ENCODE data around the gene NHSL1.

NHSL1 gene

DNA sequence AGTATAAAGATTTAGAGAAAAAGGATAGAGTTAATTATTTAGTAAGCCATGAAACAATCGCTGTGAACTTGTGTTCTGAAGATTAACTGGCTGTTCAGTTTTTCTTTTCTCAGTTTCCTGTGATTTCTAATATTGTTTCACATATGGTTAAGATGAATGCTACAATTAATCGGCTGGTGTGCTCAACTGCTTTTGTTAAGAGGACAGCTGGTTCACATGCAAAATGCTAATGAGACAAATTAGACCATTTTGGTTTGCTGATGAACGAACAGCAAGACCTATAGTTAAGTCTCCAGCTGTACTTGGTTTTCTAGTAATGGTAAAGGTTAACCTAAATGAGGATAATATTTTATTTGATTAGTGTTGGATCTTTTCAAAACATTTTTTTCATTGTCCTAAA lies 10.8 kb upstream of the NHSL1 start:
- Histone ChIP-seq H3K27me3 (ENCODE audit: control insufficient read depth, insufficient read depth, low read length) (no peaks in the 10 kb centered on the region), H3K4me3 (ENCODE audit: low read length) (no peak overlapping the region), H3K4me1 (ENCODE audit: control insufficient read depth, insufficient read depth, low read length) (peaks cover 3% of the 10 kb centered on the region; the same call in 1 of the 2 replicates), H3K36me3 (ENCODE audit: control insufficient read depth, insufficient read depth, low read length) (no peaks in the 10 kb centered on the region), H3K9me3 (ENCODE audit: control insufficient read depth, insufficient read depth, low read length) (no peaks in the 10 kb centered on the region), H3K27ac (ENCODE audit: low read length) (no peak overlapping the region)
- whole genome bisulfite sequencing (ENCODE audit: insufficient coverage, insufficient read length) = 100% methylated on average over 1 of the region's 3 CpGs
- DNase-seq (ENCODE audit: low read depth, low spot score) = no peak

DNA sequence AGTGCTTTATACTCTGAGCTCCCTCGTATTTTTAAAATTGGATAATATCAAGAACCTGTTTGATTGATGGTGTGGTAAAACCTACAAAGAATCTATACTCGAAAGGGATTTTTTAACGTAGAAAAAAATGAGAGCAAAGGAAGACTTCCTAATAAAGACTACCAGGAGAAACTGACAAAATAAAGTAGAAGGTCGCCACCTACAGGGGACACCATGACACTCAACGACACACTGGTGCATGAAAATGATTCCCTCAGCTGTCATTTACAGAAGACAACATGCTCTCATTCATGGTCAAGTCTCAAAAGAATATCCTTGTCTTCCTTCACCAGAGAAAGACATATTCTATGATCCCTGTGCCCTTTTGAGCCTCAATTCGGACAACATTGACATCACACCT lies 10.1 kb upstream of the NHSL1 start:
- no CpG with 5 or more reads among the region's 6 CpGs for WGBS (ENCODE audit: insufficient coverage, insufficient read length)
- no peak overlapping the region for H3K27ac ChIP-seq (ENCODE audit: low read length)
- DNase-seq (ENCODE audit: low read depth, low spot score) = no peak
- peaks cover 5% of the 10 kb centered on the region for H3K4me1 ChIP-seq (ENCODE audit: control insufficient read depth, insufficient read depth, low read length)
- no peaks in the 10 kb centered on the region for H3K36me3 ChIP-seq (ENCODE audit: control insufficient read depth, insufficient read depth, low read length)
- H3K27me3 ChIP-seq (ENCODE audit: control insufficient read depth, insufficient read depth, low read length) = no peaks in the 10 kb centered on the region
- H3K9me3 ChIP-seq (ENCODE audit: control insufficient read depth, insufficient read depth, low read length) = no peaks in the 10 kb centered on the region
- no peak overlapping the region for H3K4me3 ChIP-seq (ENCODE audit: low read length)

DNA sequence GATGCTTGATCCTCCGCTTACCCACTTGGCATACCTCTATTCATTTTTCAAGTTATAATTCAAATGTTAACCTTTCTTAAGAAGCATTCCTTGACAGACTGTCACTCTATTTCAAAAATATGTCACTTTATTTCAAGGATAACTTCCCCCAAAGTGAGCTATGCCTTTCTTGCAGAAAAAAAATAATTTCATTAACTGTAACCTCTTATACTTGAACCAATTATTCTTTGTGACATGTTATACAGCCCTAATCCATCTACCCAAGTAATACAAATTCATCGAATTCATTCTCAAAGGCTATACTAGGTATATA lies 9.3 kb upstream of the NHSL1 start:
- H3K4me3 ChIP-seq (ENCODE audit: low read length) = no peak overlapping the region

DNA sequence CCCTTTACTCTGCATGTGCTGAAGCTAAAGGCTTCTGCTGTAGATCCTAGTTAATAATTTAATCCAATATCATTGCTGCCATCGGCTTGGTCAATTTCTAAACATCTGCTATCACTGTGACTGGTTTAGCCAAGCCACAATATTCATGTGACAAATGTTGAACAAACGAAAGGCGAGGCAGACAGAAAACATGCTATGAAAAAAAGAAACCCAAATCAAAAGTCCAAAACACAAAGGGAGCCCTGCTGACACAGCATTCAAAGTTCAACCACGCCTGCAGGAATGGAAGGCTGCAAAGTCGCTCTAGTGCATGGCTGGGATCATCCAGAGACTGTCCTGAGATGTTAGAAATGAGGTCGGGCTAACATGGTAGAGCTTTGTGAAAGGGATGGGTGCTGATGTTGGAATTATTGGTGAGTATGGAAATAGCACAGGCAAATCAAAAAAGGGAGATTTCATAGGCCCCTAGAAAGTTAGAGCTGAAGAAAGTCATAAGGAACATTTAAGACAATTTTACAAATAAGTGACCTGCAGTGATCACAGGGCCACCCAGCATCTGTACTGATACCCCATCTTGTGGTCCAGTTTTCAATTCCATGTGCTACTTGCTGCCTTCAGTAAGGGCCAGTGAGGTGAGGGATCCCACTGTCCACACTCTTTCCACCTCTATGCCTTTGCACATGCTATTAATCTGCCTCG lies 8.8 kb upstream of the NHSL1 start:
- Histone ChIP-seq H3K9me3 (ENCODE audit: control insufficient read depth, insufficient read depth, low read length) (no peaks in the 10 kb centered on the region), H3K4me3 (ENCODE audit: low read length) (no peak overlapping the region), H3K27ac (ENCODE audit: low read length) (no peak overlapping the region), H3K36me3 (ENCODE audit: control insufficient read depth, insufficient read depth, low read length) (no peaks in the 10 kb centered on the region), H3K27me3 (ENCODE audit: control insufficient read depth, insufficient read depth, low read length) (no peaks in the 10 kb centered on the region), H3K4me1 (ENCODE audit: control insufficient read depth, insufficient read depth, low read length) (peaks cover 5% of the 10 kb centered on the region)
- WGBS (ENCODE audit: insufficient coverage, insufficient read length) = no CpG with 5 or more reads among the region's 7 CpGs
- no peak for DNase-seq (ENCODE audit: low read depth, low spot score)

More for the DNA sequence above, 9.3 kb upstream of the NHSL1 start:
- Histone ChIP-seq H3K4me1 (ENCODE audit: control insufficient read depth, insufficient read depth, low read length) (peaks cover 5% of the 10 kb centered on the region), H3K27me3 (ENCODE audit: control insufficient read depth, insufficient read depth, low read length) (no peaks in the 10 kb centered on the region), H3K36me3 (ENCODE audit: control insufficient read depth, insufficient read depth, low read length) (no peaks in the 10 kb centered on the region), H3K27ac (ENCODE audit: low read length) (no peak overlapping the region), H3K9me3 (ENCODE audit: control insufficient read depth, insufficient read depth, low read length) (no peaks in the 10 kb centered on the region)
- 100% methylated on average over 1 of the region's 2 CpGs for WGBS (ENCODE audit: insufficient coverage, insufficient read length)
- DNase-seq (ENCODE audit: low read depth, low spot score) = no peak

DNA sequence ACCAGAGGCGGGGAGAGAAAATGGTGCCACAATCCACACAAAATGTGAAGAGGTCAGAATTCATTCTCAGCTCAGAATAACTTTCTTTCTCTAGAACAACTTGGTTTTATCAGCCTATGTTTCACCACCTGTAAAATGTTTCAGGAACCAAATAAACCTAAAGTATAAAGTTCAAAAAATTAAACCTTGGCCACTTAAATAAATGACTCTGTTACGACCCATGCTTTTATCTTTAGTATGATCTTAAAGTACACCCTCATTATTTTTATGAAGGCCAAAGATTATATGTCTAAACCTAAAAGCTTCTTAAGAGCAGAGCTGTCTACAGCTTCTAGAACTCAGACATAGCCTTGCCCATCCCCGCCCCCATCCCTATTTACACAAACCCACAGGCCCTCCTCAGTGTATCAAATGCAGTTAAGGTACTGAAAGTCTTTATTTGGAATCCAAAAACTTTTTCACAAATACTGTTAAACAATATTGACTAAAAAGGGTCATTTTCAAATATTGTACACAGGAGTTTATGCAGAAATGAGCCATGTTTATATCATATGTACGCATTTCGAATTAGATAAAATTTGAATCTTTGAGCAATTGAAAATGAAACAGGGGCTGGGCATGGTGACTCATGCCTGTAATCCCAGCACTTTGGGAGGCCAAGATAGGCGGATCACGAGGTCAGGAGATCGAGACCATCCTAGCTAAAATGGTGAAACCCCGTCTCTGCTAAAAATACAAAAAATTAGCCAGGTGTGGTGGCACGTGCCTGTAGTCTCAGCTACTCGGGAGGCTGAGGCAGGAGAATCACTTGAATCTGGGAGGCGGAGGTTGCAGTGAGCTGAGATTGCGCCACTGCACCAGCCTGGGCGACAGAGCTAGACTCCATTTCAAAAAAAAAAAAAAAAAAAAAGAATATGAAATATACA lies 5.7 kb upstream of the NHSL1 start:
- Histone ChIP-seq H3K27ac (ENCODE audit: low read length) (no peak overlapping the region), H3K4me1 (ENCODE audit: control insufficient read depth, insufficient read depth, low read length) (peaks cover 4% of the 10 kb centered on the region), H3K36me3 (ENCODE audit: control insufficient read depth, insufficient read depth, low read length) (no peaks in the 10 kb centered on the region), H3K4me3 (ENCODE audit: low read length) (no peak overlapping the region), H3K27me3 (ENCODE audit: control insufficient read depth, insufficient read depth, low read length) (no peaks in the 10 kb centered on the region), H3K9me3 (ENCODE audit: control insufficient read depth, insufficient read depth, low read length) (no peaks in the 10 kb centered on the region)
- no CpG with 5 or more reads among the region's 14 CpGs for WGBS (ENCODE audit: insufficient coverage, insufficient read length)
- no peak for DNase-seq (ENCODE audit: low read depth, low spot score)

DNA sequence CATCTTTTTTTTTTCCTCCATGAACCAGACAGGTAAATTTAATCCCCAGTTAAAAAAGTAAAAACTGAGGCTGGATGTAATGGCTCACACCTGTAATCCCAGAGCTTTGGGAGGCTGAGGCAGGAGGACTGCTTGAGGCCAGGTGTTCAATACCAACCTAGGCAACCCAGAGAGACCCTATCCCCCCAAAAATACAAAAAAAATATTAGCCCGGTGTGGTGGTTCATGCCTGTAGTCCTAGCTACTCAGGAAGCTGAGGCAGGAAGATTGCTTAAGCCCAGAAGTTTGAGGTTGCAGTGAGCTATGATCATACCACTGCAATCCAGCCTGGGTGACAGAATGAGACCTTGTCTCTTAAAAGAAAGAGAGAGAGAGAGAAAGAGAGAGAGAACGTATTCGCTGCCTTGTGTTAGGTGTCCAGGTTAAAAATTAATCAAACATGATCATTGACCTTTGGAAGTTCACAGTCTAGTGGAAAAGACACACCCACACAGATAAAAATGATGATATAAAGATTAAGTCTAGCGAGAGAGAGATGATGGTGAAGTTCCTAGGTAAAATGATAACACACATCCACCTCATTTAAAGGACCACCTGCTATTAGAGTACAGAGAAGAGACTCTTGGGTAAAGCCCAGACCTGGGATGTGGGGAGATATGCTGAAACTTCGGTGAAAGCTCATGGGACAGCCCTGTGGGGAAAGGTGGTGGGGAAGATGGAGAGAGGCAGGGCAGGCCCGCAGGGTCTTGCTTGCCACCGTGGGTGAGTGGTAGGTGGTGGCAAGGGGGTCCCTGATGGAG lies 4.8 kb upstream of the NHSL1 start:
- no peak overlapping the region for H3K4me3 ChIP-seq (ENCODE audit: low read length)
- DNase-seq (ENCODE audit: low read depth, low spot score) = no peak
- H3K9me3 ChIP-seq (ENCODE audit: control insufficient read depth, insufficient read depth, low read length) = no peaks in the 10 kb centered on the region
- WGBS (ENCODE audit: insufficient coverage, insufficient read length) = no CpG with 5 or more reads among the region's 7 CpGs
- H3K27me3 ChIP-seq (ENCODE audit: control insufficient read depth, insufficient read depth, low read length) = no peaks in the 10 kb centered on the region
- no peaks in the 10 kb centered on the region for H3K36me3 ChIP-seq (ENCODE audit: control insufficient read depth, insufficient read depth, low read length)
- H3K27ac ChIP-seq (ENCODE audit: low read length) = no peak overlapping the region
- peaks cover 4% of the 10 kb centered on the region for H3K4me1 ChIP-seq (ENCODE audit: control insufficient read depth, insufficient read depth, low read length)

DNA sequence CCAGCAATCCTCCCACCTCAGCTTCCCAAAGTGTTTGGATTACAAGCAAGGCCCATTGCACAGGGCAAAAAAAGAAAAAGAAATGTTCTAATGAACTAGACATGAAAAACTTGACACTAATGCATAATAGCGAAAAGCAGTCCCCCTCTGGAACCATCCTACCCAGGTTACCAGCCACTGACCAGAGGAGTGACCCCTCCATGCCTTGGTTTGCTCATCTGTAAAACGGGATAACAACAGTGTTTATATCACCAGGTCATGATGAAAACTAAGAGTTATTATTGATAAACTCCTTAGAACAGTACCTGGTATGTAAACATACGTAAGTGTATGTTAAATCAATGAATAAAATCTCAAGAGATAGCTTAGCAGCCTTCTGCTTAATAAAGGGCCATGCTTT lies 3.3 kb upstream of the NHSL1 start:
- Histone ChIP-seq H3K27ac (ENCODE audit: low read length) (no peak overlapping the region), H3K4me1 (ENCODE audit: control insufficient read depth, insufficient read depth, low read length) (peaks cover 4% of the 10 kb centered on the region), H3K9me3 (ENCODE audit: control insufficient read depth, insufficient read depth, low read length) (no peaks in the 10 kb centered on the region), H3K27me3 (ENCODE audit: control insufficient read depth, insufficient read depth, low read length) (no peaks in the 10 kb centered on the region), H3K4me3 (ENCODE audit: low read length) (no peak overlapping the region), H3K36me3 (ENCODE audit: control insufficient read depth, insufficient read depth, low read length) (no peaks in the 10 kb centered on the region)
- WGBS (ENCODE audit: insufficient coverage, insufficient read length) = no CpG with 5 or more reads among the region's 3 CpGs
- no peak for DNase-seq (ENCODE audit: low read depth, low spot score)

DNA sequence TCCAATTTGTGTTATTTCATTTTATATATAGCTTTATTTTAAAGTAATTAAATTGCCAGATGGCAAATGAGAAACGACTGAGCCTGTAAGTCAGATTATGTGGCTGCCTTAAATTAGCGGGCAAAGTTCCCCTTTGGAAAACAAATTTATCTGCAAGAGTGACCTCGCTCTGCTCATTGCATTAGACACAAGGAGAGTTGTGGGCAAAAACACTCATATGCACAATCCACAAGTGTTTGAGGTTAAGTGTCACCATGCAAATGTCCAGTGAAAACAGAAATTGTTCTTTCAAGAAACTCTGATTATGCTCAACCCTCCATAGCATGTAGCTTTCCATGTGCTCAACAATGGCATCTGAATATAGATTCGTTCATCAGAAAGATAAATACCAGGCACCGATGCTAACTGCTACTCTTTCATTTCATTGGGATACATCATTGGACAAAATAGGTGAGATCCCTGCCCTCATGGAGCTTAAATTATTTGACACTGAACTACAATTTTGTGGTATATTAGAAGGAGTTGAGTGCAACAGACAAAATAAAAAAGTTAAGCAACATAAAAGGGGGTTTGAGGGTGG lies 1.7 kb upstream of the NHSL1 start:
- Histone ChIP-seq H3K4me3 (ENCODE audit: low read length) (no peak overlapping the region), H3K4me1 (ENCODE audit: control insufficient read depth, insufficient read depth, low read length) (peaks cover 6% of the 10 kb centered on the region), H3K36me3 (ENCODE audit: control insufficient read depth, insufficient read depth, low read length) (no peaks in the 10 kb centered on the region), H3K27me3 (ENCODE audit: control insufficient read depth, insufficient read depth, low read length) (no peaks in the 10 kb centered on the region), H3K27ac (ENCODE audit: low read length) (no peak overlapping the region), H3K9me3 (ENCODE audit: control insufficient read depth, insufficient read depth, low read length) (no peaks in the 10 kb centered on the region)
- no peak for DNase-seq (ENCODE audit: low read depth, low spot score)
- no CpG with 5 or more reads among the region's 5 CpGs for WGBS (ENCODE audit: insufficient coverage, insufficient read length)

DNA sequence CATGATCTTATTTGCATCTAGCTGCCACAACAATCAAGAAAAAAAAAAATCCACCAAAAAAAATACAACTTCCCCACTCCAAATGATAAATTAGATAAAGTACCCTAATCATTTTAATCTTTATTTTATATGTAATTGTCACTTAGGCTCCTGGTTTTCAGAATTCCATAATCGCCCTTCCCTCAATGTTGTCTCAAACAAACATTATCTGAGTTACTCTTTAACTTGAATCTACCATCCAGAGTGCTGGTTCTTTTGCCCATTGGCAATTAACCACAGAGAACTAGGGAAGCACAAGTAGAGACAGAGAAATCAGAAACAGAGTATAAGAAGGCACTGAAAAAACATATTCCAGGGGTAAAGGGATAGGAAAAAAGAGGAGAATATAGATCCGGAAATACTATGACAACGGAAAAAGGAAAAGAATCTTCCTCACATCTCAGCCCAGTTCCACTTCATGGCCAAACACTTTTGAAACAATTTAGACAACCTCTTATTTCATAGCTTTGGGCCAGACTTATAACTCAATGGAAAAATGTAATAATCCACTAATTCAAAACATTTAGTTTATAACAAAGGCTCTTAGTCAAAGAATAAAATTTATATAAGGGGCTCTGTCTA lies 861 bp upstream of the NHSL1 start:
- H3K27ac ChIP-seq (ENCODE audit: low read length) = no peak overlapping the region
- no peak for DNase-seq (ENCODE audit: low read depth, low spot score)
- no CpG with 5 or more reads among the region's 3 CpGs for WGBS (ENCODE audit: insufficient coverage, insufficient read length)
- H3K4me1 ChIP-seq (ENCODE audit: control insufficient read depth, insufficient read depth, low read length) = peaks cover 6% of the 10 kb centered on the region
- H3K4me3 ChIP-seq (ENCODE audit: low read length) = no peak overlapping the region
- no peaks in the 10 kb centered on the region for H3K9me3 ChIP-seq (ENCODE audit: control insufficient read depth, insufficient read depth, low read length)
- H3K36me3 ChIP-seq (ENCODE audit: control insufficient read depth, insufficient read depth, low read length) = no peaks in the 10 kb centered on the region
- H3K27me3 ChIP-seq (ENCODE audit: control insufficient read depth, insufficient read depth, low read length) = no peaks in the 10 kb centered on the region

Data from iPS DF 6.9 (cell line).